Calu3 (cell line): ENCODE results near the gene INAFM1. TPM values are rescaled to one million over a fixed set of nuclear protein-coding genes. Genes with fewer than 3 reads are reported as not detected.
"Not testable (repeated sequence)": the region's sequence is repeated elsewhere in the genome, so short reads cannot be mapped to it uniquely, and the experiment has no call there.

Experiments
- BruUV-seq: library from RNA; stranded (reverse); fragments of 400-500 nt; replicated peaks from 2 replicates; lab custom pipeline; 2021; lab: Mats Ljungman, UMichigan
- CTCF ChIA-PET: fragments of 300-600 bp; sonication (Branson Sonifier 250); formaldehyde crosslinking; loops from one replicate; lab custom pipeline; 2022; ENCODE audit warnings: antibody characterized with exemption; lab: Charles Lee
- DNase-seq: peaks from one replicate; pipeline ENCODE4 v3.0.0; 2022
- H3K27ac Mint-ChIP-seq: one replicate; pipeline ENCODE4 v1.8.0; 2022; ENCODE audit warnings: mixed read lengths; ENCODE audit not compliant: unreplicated experiment
- H3K27me3 Mint-ChIP-seq: one replicate; pipeline ENCODE4 v1.8.0; 2022; ENCODE audit warnings: mixed read lengths; ENCODE audit not compliant: unreplicated experiment
- H3K36me3 Mint-ChIP-seq: one replicate; pipeline ENCODE4 v1.8.0; 2022; ENCODE audit warnings: mild to moderate bottlenecking, moderate library complexity, mixed read lengths; ENCODE audit not compliant: insufficient read depth, unreplicated experiment
- H3K4me1 Mint-ChIP-seq: one replicate; pipeline ENCODE4 v1.8.0; 2022; ENCODE audit warnings: mild to moderate bottlenecking, low read depth, mixed read lengths; ENCODE audit not compliant: unreplicated experiment
- H3K4me3 Mint-ChIP-seq: one replicate; pipeline ENCODE4 v1.8.0; 2022; ENCODE audit warnings: mild to moderate bottlenecking, low read depth, moderate library complexity, mixed read lengths; ENCODE audit not compliant: unreplicated experiment
- H3K9me3 Mint-ChIP-seq: one replicate; pipeline ENCODE4 v1.8.0; 2022; ENCODE audit warnings: low read depth, mixed read lengths; ENCODE audit not compliant: unreplicated experiment
- intact Hi-C: fragments of 100-400 bp; cut with micrococcal nuclease; formaldehyde crosslinking; loops from one replicate; pipeline ENCODE4 v1.10.0; 2022; ENCODE audit not compliant: unreplicated experiment
- total RNA-seq: library from RNA; stranded (reverse); gene quantifications from 2 replicates; pipeline ENCODE4 v1.2.3, GENCODE V29; 2022
- TF ChIP-seq, protein P1 (sequence below): fragments of 200-600 bp; IDR thresholded peaks from one replicate; pipeline ENCODE4 v1.8.0; 2022; ENCODE audit warnings: antibody characterized with exemption; ENCODE audit not compliant: unreplicated experiment

INAFM1 gene
- total RNA-seq, 1 experiment from 2014 or later, result 13.9 TPM

DNA sequence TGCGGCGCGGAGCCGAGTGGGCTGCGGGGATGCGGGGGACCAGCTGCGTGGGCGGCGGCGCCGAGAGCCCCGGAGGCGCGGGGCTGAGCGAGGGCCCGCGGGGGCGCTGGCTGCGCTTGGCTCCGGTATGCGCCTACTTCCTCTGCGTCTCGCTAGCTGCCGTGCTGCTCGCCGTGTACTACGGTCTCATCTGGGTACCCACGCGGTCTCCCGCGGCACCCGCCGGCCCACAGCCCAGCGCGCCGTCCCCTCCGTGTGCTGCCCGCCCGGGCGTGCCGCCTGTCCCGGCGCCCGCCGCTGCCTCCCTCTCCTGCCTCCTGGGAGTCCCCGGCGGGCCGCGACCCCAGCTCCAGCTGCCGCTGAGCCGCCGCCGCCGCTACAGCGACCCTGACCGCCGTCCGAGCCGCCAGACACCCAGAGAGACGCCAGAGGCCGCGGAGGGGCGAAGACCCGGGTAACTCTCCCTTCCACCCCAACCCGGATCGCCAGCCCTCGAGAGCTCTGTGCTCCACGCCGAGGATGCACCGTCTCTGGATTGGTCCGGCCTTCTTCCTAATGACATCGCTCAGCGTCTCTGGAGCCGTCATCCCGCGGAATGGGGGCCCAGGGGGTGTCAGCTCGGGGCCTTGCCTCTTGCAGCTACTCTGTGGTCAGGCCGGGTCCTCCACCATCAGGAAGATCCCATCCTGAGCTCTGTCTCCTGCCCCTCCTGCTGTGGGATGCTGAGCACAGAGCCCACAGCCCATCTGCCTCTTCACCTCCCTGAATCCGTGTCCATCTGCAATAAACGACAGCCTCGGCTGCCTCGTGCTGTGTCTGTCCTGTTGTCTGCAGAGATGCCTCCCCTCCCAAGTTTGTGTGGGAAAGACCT is 441 bp downstream of the INAFM1 start:
- BruUV-seq, result no TSS peak
- peak overlapping the region; percentile 94 for H3K4me3 Mint-ChIP-seq
- H3K36me3 Mint-ChIP-seq, result peaks cover 63% of the 10 kb centered on the region
- peaks cover 27% of the 10 kb centered on the region for H3K4me1 Mint-ChIP-seq
- peak overlapping the region; percentile 64 for H3K27ac Mint-ChIP-seq
- TF ChIP-seq, protein P1, sequence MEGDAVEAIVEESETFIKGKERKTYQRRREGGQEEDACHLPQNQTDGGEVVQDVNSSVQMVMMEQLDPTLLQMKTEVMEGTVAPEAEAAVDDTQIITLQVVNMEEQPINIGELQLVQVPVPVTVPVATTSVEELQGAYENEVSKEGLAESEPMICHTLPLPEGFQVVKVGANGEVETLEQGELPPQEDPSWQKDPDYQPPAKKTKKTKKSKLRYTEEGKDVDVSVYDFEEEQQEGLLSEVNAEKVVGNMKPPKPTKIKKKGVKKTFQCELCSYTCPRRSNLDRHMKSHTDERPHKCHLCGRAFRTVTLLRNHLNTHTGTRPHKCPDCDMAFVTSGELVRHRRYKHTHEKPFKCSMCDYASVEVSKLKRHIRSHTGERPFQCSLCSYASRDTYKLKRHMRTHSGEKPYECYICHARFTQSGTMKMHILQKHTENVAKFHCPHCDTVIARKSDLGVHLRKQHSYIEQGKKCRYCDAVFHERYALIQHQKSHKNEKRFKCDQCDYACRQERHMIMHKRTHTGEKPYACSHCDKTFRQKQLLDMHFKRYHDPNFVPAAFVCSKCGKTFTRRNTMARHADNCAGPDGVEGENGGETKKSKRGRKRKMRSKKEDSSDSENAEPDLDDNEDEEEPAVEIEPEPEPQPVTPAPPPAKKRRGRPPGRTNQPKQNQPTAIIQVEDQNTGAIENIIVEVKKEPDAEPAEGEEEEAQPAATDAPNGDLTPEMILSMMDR, result no peak
- CTCF ChIA-PET, result interaction anchor here (1.2 to 1.6 kb wide), 4 partner anchors 18 to 162 kb away, joined by 4 to 10 read pairs (median 6); partner anchors contain the start of genes CCDC9 and DHX34
- DNase-seq, result no peak
- H3K27me3 Mint-ChIP-seq, result no peaks in the 10 kb centered on the region
- intact Hi-C loops, result no loop called here
- no peaks in the 10 kb centered on the region for H3K9me3 Mint-ChIP-seq

DNA sequence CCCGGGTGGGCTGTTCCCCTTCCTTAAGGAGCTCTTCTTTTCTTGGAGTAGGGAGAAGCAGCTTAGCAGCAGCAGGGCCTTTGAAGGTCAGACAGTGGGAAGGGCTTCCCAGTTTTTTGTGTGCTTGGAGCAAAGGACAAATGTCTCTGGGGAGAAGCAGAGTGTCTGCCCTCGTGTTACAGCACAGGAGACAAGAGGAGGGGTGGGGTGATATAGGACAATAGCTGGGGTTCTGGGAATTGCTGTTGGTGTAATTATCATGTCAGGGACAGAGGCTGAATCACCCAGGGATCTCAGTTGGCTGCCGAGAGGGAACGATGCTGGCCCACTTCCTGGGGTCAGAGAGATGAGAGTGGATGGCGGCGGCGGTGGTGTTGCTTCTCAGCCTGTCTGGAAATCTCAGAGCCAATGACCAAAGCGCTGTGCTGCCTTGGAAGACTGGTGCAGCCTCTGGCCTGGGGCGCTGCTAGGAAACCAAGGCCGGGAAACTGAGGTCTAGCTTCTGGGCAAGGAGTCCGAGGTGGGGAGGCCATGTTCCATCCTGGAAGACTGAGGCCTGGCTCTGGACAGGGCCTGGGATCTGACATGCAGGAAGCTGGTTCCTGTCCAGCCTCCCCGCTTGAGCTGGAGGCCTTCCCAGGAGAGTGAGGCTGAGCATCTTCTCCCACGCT is 1.2 kb downstream of the INAFM1 start:
- Mint-ChIP-seq H3K9me3 (no peaks in the 10 kb centered on the region), H3K4me3 (peak overlapping the region; percentile 24), H3K36me3 (peaks cover 60% of the 10 kb centered on the region), H3K27me3 (no peaks in the 10 kb centered on the region), H3K4me1 (peaks cover 27% of the 10 kb centered on the region), H3K27ac (peak overlapping the region; percentile 64)
- DNase-seq, result no peak
- TSS peak; percentile 3 for BruUV-seq
- CTCF ChIA-PET, result interaction anchor here (0.9 kb wide), 1 partner anchor 20 kb away, joined by 5 read pairs; the partner anchor contains the start of gene CCDC9
- TF ChIP-seq, protein P1, result no peak
- intact Hi-C loops, result no loop called here

DNA sequence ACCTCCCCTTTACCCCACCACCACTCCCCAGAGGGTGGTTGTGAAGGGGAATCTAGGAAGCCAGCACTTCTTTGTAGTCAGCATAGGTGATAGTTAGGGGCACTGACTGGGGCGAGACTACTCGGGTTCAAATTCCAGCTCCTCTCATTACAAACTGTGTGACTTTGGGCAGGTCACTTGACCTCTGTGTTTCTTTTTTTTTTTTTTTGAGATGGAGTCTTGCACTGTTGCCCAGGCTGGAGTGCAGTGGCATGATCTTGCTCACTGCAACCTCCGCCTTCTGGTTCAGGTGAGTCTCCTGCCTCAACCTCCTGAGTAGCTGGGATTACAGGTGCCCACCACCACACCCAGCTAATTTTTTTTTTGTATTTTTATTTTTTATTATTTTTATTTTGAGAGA is 1.8 kb downstream of the INAFM1 start:
- H3K27me3 Mint-ChIP-seq, DNase-seq, H3K4me3 Mint-ChIP-seq, H3K27ac Mint-ChIP-seq, H3K9me3 Mint-ChIP-seq, intact Hi-C loops, BruUV-seq: not testable (repeated sequence)
- Mint-ChIP-seq H3K4me1 (peaks cover 27% of the 10 kb centered on the region), H3K36me3 (peaks cover 57% of the 10 kb centered on the region)
- CTCF ChIA-PET, result interaction anchor here (0.6 to 0.9 kb wide), 2 partner anchors 11 to 20 kb away, joined by 5 read pairs; partner anchors contain the start of gene CCDC9

DNA sequence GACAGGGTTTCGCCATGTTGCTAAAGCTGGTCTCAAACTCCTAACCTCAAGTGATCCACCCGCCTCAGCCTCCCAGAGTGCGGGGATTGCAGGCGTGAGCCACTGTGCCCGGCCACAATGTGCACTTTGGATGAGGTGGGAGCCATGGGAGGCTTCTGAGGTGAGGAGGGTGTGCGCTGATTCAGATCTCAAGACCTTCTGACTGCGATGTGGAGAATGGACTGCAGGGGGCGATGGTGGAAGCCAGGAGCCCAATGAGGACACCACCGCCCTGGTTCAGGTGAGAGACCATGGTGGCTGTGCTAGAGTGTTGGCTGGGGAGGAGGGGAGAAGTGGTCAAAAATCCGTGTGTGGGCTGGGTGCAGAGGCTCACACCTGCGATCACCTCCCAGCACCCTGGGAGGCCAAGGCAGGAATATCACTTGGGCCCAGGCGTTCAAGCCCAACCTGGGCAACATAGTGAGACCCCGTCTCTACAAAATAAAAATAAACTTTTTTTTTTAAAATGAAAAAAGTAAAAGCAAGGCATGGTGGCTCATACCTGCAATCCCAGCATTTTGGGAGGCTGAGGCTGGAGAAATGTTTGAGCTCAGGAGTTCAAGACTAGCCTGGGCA is 5.6 kb downstream of the INAFM1 start:
- Mint-ChIP-seq H3K4me3 (no peak overlapping the region), H3K9me3 (no peaks in the 10 kb centered on the region), H3K27ac (no peak overlapping the region), H3K36me3 (peaks cover 39% of the 10 kb centered on the region), H3K27me3 (no peaks in the 10 kb centered on the region), H3K4me1 (peaks cover 28% of the 10 kb centered on the region)
- BruUV-seq, result no TSS peak
- intact Hi-C loops, result no loop called here
- TF ChIP-seq, protein P1, result peak; percentile 34
- CTCF ChIA-PET, result no interaction called here
- DNase-seq, result peak; percentile 66
